ENCODE results near the gene MSRB1. TPM values are rescaled to one million over a fixed set of nuclear protein-coding genes. Genes with fewer than 3 reads are reported as not detected.

MSRB1 gene
- 10 to 100 TPM in 3 of 4 donors, 1 to 10 TPM in 1; 9.6 to 64.0 (median 17.1) TPM for total RNA-seq

GRCh38 chr16:1942810-1943726 lies at the start of gene MSRB1:
Gene MSRB1 (minus strand): TSS chr16:1943199. CDS start chr16:1943156, 43 bp downstream.
- TF ChIP-seq CTCF (IDR thresholded peaks at IDR 0.05) = no peak
- DNase-seq (ENCODE audit: low spot score) = peak; percentile 99
- peak; percentile 97 for ATAC-seq (ENCODE audit: low FRiP score)

- ATAC-seq (ENCODE audit: low FRiP score) = peak; percentile 74
- TF ChIP-seq CTCF (IDR thresholded peaks at IDR 0.05) = no peak
Observed at GRCh38 chr16:1991948-1992703, 49.1 kb upstream of the MSRB1 start.

GRCh38 chr16:1991588-1991947 lies 48.6 kb upstream of the MSRB1 start:
- no peak for DNase-seq (ENCODE audit: low spot score)
- ATAC-seq (ENCODE audit: low FRiP score) = no peak
- TF ChIP-seq CTCF (IDR thresholded peaks at IDR 0.05) = no peak

More at GRCh38 chr16:1991948-1992703, 49.1 kb upstream of the MSRB1 start:
- DNase-seq (ENCODE audit: low spot score) = peak; percentile 89

GRCh38 chr16:1991135-1991551 lies 48.1 kb upstream of the MSRB1 start:
- ATAC-seq (ENCODE audit: low FRiP score) = no peak
- no peak for DNase-seq (ENCODE audit: low spot score)
- TF ChIP-seq CTCF (IDR thresholded peaks at IDR 0.05) = no peak

GRCh38 chr16:1990351-1991134 lies 47.5 kb upstream of the MSRB1 start:
- ATAC-seq (ENCODE audit: low FRiP score) = no peak
- no peak for DNase-seq (ENCODE audit: low spot score)
- TF ChIP-seq CTCF (IDR thresholded peaks at IDR 0.05) = no peak

- ATAC-seq (ENCODE audit: low FRiP score) (no peak), DNase-seq (ENCODE audit: low spot score) (no peak)
- TF ChIP-seq CTCF (IDR thresholded peaks at IDR 0.05) = no peak
Observed at GRCh38 chr16:1990101-1990350, 47.0 kb upstream of the MSRB1 start.
